Brain pericyte (primary cell): ENCODE data around the gene RAC3.

Source experiments
- DNase-seq: peaks from one replicate; pipeline ENCODE4 v3.0.0-alpha.2; 2012; ENCODE audit warnings: low read depth, low spot score

The RAC3 gene

DNA sequence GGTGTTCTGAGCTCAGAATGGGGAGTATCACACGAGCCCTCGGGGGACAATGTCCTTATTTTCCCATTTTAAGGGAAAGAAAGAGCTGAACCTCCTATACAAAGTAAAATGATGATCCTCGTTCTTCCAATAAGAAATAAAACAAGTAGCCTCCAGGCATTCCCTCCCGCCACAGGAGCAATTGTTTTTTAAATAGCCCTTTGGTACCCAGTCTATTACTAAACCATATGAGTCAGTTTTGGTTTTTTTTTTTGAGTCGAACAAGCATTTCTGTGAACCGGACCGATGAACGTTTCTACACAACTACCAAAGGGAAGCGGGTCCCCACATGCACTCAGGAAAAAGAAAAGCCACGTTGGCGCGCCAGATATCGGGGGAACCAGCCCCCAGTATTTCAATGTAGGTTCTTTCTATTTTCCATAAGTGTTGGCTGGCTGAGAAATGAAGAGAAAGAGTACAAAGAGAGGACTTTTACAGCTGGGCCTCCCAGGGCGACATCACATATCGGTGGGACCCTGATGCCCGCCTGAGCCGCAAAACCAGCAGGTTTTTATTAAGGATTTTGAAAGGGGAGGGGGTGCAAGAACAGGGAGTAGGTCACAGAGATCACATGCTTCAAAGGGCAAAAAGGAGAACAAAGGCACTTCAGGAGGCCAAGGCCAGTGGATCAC lies 9.8 kb downstream of the RAC3 start:
- DNase-seq, result no peak

DNA sequence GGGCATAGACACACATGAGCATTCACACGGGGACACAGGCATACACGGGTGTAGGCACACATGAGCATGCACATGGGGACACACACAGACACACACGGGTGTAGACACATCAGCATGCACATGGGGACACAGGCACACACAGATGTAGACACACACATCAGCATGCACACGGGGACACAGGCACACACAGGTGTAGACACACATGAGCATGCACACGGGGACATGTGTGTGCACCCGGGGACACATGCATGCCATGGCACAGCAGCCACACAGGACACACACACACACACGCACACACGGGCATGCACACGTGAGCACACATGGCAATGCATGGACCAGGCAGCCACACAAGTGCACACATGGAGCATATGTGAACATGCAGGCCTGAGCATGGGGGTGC lies 11.2 kb downstream of the RAC3 start:
- DNase-seq, result no peak

GRCh38 chr17:82043507-82043906 lies 12.0 kb downstream of the RAC3 start:
- DNase-seq, result no peak

- no peak for DNase-seq
These were observed 14.5 kb downstream of the RAC3 start for GRCh38 chr17:82045936-82046484.

DNA sequence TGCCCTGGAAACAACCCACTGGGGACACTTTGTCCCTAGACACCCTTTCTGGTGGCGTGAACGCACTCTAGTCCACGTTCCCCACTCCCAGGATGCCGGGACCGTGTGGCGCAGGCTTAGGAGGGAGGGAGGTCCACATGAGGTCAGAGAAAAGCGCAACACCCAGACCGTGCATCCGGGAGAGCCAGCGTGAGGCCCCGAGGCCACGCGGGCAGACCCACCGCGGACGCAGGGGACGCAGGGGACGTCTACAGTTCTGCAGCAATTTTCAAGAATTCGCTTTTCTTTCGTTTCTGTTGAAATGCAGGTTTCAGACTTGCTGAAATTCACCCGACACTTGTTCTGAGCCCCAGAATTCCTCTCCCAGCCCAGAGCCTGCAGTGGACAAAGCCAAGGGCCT lies 15.4 kb downstream of the RAC3 start:
- no peak for DNase-seq

- no peak for DNase-seq
These were observed 15.9 kb downstream of the RAC3 start for GRCh38 chr17:82047379-82047778.

- DNase-seq, result no peak
These were observed 16.6 kb downstream of the RAC3 start for GRCh38 chr17:82047914-82048570.

- no peak for DNase-seq
These were observed 17.1 kb downstream of the RAC3 start for GRCh38 chr17:82048571-82048971.

DNA sequence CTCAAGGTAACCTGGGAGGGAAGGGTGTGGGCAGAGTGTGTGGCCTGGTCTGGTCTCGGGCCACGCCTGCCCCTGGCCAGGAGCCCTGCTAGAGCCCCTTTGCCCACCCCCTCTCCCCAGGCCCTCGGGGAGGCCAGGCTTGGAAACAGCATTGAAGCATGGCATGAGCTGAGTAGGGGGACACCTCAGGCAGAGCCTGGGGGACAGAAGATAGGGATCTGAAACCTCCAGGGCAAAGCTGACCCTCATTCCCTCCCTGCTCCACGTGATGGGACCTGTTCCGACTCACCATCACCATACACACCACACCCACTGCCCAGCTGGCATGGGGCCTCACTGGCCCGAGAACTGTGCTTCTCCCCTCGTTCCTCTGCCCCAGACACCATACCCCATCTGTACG lies 17.6 kb downstream of the RAC3 start:
- no peak for DNase-seq

DNA sequence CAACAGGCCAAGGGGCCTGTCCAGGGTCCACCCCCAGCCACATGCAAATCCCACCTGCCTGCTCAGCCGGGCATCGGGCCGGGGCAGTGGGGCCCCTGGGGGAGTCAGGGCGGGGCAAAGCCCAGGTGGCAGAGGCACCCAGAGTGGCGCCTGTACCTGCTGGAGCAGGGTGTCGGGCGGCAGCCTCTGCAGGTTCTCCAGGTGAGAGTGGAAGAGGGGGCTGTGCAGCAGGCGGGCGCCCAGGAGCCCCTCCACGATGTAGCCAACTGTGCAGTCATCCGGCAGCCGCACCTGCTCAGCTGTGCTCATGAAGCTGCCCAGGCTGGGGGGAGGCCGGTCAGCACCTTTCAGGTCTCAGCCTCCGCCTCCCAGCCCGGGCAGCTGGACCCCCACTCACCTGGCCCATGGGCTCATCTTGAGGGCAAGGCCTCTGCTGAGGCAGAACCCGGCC lies 18.1 kb downstream of the RAC3 start:
- DNase-seq, result no peak

- no peak for DNase-seq
These were observed 18.8 kb downstream of the RAC3 start for GRCh38 chr17:82050152-82050760.

DNA sequence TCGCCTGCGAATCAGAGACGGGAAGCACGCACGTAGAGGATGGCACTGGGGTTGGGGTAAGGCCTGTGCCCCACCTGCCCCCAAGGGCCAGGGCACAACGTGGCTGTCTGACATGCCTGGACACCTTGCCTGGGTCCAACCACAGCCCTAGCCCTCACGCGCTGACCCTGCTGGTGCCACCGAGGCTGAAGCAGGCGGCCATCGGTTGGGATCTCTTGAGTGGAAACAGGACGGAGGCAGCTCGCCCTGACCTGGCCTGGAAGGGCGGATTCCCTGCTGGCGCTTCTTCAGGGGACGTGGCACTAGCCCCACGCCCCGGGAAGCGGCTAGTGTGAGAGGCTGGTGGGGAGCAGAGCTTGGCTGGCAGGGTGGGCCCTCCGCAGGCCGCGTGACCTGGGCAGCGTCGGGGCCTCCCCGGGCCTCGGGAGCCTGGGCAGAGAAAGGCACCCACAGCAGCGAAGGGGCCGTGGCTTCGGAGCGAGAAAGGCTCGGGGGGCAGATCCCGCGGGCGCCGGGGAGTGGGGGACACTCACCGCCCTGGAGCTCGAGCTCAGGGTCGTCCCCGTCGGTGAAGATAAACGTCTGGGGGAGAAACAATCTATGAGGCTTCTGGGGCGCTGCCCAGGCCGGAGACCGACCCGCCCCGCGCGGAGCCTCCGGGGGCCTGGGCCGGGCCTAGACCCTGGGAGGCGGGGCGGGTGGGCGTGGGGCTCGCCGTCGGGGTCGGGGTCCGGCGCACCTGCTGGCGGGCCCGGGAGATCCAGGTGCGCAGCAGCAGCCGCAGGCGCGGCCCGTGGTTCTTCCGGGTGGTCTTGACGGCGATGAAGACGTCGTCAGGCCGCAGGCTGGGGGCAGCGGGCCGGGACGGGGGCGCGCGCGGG lies 19.5 kb downstream of the RAC3 start:
- DNase-seq, result no peak

GRCh38 chr17:82051776-82052637 lies 20.5 kb downstream of the RAC3 start, which contains the start of the genes GPS1 and RFNG:
GPS1 (plus strand) TSS chr17:82051898; CDS start chr17:82051932, 34 bp downstream.
RFNG (minus strand) TSS chr17:82051811; CDS start chr17:82051766, 45 bp downstream.
- no peak for DNase-seq

GRCh38 chr17:82052638-82053059 lies 21.2 kb downstream of the RAC3 start:
- DNase-seq, result no peak

GRCh38 chr17:82053130-82053529 lies 21.7 kb downstream of the RAC3 start:
- DNase-seq, result no peak

GRCh38 chr17:82053556-82054263 lies 22.2 kb downstream of the RAC3 start:
- no peak for DNase-seq

- no peak for DNase-seq
These were observed 23.0 kb downstream of the RAC3 start for GRCh38 chr17:82054351-82055022.

GRCh38 chr17:82055023-82055964 lies 23.8 kb downstream of the RAC3 start:
- no peak for DNase-seq
